ENCODE results near the gene IL19.

GRCh38 chr1:206782448-206782847 lies 11.9 kb downstream of the IL19 start:
- TF ChIP-seq EZH2 (IDR thresholded peaks at IDR 0.05; ENCODE audit: borderline replicate concordance, low read depth, low read length, severe bottlenecking) (no peak), CTCF (IDR thresholded peaks at IDR 0.05; ENCODE audit: borderline replicate concordance, extremely low read depth, low read length, poor library complexity, severe bottlenecking) (no peak)
